ENCODE data around the gene REP15. TPM values are rescaled to one million over a fixed set of nuclear protein-coding genes. Genes with fewer than 3 reads are reported as not detected.

The REP15 gene
- total and polyA plus RNA-seq, 2 of the 4 experiments (the other 2 are of a cell fraction) = 0.48 to 2.2 TPM

- Histone ChIP-seq H2AK5ac (ENCODE audit: low read depth, low read length) (no peak overlapping the region), H3K23ac (ENCODE audit: low read depth, low read length) (no peak overlapping the region), H4K20me1 (ENCODE audit: insufficient read depth, low read length) (no peaks in the 10 kb centered on the region), H3K4me1 (ENCODE audit: control insufficient read depth, insufficient read depth, low read length) (peaks cover 2% of the 10 kb centered on the region; the same call in 1 of the 2 replicates), H4K5ac (ENCODE audit: low read depth, low read length) (no peak overlapping the region), H3K4me2 (ENCODE audit: low read depth, low read length) (peak overlapping the region; percentile 73), H2AK9ac (replicated peaks; ENCODE audit: low read depth, low read length, poor library complexity) (no peak overlapping the region), H2AFZ (replicated peaks; ENCODE audit: low read length, poor library complexity) (no peak overlapping the region), H3K79me1 (ENCODE audit: low read depth in 1 of 2, low read length in 2 of 2) (peaks cover 0 to 12% of the 10 kb centered on the region in 2 experiments; a peak in 2 of 4 replicates), H3K4me3 (ENCODE audit: insufficient read depth, low read depth, low read length) (no peak overlapping the region), H3K9me3 (ENCODE audit: control insufficient read depth, insufficient read depth, low read length) (no peaks in the 10 kb centered on the region), H4K8ac (ENCODE audit: low read depth in 2 of 2, low read length in 2 of 2) (no peak overlapping the region), H2BK20ac (ENCODE audit: low read depth, low read length) (no peak overlapping the region), H4K91ac (ENCODE audit: insufficient read depth, low read depth, low read length) (no peak overlapping the region), H3K56ac (ENCODE audit: extremely low read depth, insufficient read depth, low read length) (no peak overlapping the region), H3K9ac (ENCODE audit: low read depth, low read length) (no peak overlapping the region), H3K36me3 (ENCODE audit: control insufficient read depth, insufficient read depth, low read length) (peaks cover 4% of the 10 kb centered on the region; the same call in 1 of the 2 replicates), H3K18ac (ENCODE audit: low read depth, low read length) (peak overlapping the region; percentile 48; the same call in 1 of the 2 replicates), H3K9me1 (ENCODE audit: insufficient read depth, low read length) (peaks cover 4% of the 10 kb centered on the region), H2BK15ac (ENCODE audit: low read depth, low read length) (no peak overlapping the region), H3K27me3 (ENCODE audit: control insufficient read depth, insufficient read depth, low read length) (no peaks in the 10 kb centered on the region), H3K4ac (ENCODE audit: low read depth, low read length) (no peak overlapping the region), H2BK5ac (ENCODE audit: low read depth, low read length, poor library complexity, severe bottlenecking) (no peak overlapping the region), H3K27ac (ENCODE audit: insufficient read depth, low read length) (no peak overlapping the region), H2BK120ac (ENCODE audit: low read depth, low read length) (no peak overlapping the region), H3K14ac (replicated peaks; ENCODE audit: low read depth, low read length) (no peak overlapping the region)
- in situ Hi-C loops (cut with MboI; ENCODE audit: low sequenced_read_pairs) = no loop called here
- intact Hi-C loops (cut with micrococcal nuclease) = loop anchor here (2.0 to 5.0 kb wide), 3 partner anchors 219 to 321 kb away; partner anchors contain the start of gene BMAL2
- DNase-seq (no peak), ATAC-seq (ENCODE audit: low read depth) (no peak)
- dilution Hi-C loops (cut with HindIII; ENCODE audit: low sequenced_read_pairs, unreplicated experiment) = no loop called here
- POLR2A ChIA-PET (ENCODE audit: unreplicated experiment) = no interaction called here
- TF ChIP-seq CHD1 (IDR thresholded peaks at IDR 0.05; ENCODE audit: low read depth, low read length) (no peak), FOS (IDR thresholded peaks at IDR 0.05; ENCODE audit: low read depth, low read length) (no peak), CEBPB (IDR thresholded peaks at IDR 0.05; ENCODE audit: low read depth, low read length) (no peak), SMC3 (IDR thresholded peaks at IDR 0.05; ENCODE audit: low read depth, low read length) (no peak), MAFK (IDR thresholded peaks at IDR 0.05; ENCODE audit: low read depth, low read length) (no peak), POLR2A (IDR thresholded peaks at IDR 0.05; ENCODE audit: low read depth, low read length) (no peak), MAZ (IDR thresholded peaks at IDR 0.05; ENCODE audit: borderline replicate concordance, low read depth, low read length) (no peak), RAD21 (IDR thresholded peaks at IDR 0.05; ENCODE audit: low read length) (no peak), RFX5 (IDR thresholded peaks at IDR 0.05; ENCODE audit: low read depth, low read length) (no peak), NFE2L2 (IDR thresholded peaks at IDR 0.05; ENCODE audit: low read depth, low read length) (no peak), RCOR1 (IDR thresholded peaks at IDR 0.05; ENCODE audit: insufficient replicate concordance, low read length) (no peak), BHLHE40 (IDR thresholded peaks at IDR 0.05; ENCODE audit: low read depth, low read length) (no peak), MXI1 (IDR thresholded peaks at IDR 0.05; ENCODE audit: borderline replicate concordance, low read depth, low read length) (no peak)
- TF ChIP-seq, protein P1, sequence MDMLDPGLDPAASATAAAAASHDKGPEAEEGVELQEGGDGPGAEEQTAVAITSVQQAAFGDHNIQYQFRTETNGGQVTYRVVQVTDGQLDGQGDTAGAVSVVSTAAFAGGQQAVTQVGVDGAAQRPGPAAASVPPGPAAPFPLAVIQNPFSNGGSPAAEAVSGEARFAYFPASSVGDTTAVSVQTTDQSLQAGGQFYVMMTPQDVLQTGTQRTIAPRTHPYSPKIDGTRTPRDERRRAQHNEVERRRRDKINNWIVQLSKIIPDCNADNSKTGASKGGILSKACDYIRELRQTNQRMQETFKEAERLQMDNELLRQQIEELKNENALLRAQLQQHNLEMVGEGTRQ (IDR thresholded peaks at IDR 0.05; ENCODE audit: low read depth, low read length) = no peak
- TF ChIP-seq, protein P2, sequence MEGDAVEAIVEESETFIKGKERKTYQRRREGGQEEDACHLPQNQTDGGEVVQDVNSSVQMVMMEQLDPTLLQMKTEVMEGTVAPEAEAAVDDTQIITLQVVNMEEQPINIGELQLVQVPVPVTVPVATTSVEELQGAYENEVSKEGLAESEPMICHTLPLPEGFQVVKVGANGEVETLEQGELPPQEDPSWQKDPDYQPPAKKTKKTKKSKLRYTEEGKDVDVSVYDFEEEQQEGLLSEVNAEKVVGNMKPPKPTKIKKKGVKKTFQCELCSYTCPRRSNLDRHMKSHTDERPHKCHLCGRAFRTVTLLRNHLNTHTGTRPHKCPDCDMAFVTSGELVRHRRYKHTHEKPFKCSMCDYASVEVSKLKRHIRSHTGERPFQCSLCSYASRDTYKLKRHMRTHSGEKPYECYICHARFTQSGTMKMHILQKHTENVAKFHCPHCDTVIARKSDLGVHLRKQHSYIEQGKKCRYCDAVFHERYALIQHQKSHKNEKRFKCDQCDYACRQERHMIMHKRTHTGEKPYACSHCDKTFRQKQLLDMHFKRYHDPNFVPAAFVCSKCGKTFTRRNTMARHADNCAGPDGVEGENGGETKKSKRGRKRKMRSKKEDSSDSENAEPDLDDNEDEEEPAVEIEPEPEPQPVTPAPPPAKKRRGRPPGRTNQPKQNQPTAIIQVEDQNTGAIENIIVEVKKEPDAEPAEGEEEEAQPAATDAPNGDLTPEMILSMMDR (conservative IDR thresholded peaks at IDR 0.05; ENCODE audit: low read depth, low read length) = no peak
- TF ChIP-seq, protein P3, sequence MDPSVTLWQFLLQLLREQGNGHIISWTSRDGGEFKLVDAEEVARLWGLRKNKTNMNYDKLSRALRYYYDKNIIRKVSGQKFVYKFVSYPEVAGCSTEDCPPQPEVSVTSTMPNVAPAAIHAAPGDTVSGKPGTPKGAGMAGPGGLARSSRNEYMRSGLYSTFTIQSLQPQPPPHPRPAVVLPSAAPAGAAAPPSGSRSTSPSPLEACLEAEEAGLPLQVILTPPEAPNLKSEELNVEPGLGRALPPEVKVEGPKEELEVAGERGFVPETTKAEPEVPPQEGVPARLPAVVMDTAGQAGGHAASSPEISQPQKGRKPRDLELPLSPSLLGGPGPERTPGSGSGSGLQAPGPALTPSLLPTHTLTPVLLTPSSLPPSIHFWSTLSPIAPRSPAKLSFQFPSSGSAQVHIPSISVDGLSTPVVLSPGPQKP (IDR thresholded peaks at IDR 0.05; ENCODE audit: borderline replicate concordance, low read depth, low read length) = no peak
- CTCF ChIA-PET = no interaction called here
- no TSS peak for BruUV-seq (replicated peaks)
Measured at GRCh38 chr12:27653661-27654060, 42.6 kb upstream of the REP15 start.

Measured in IMR-90 (cell line).